Measurements from ENCODE around the gene SH3BGRL2. TPM values are rescaled to one million over a fixed set of nuclear protein-coding genes. Genes with fewer than 3 reads are reported as not detected.

Gene SH3BGRL2
- total RNA-seq, 2 experiments from 2014 or later = 0.25 TPM; not detected in 1

- no peaks in the 10 kb centered on the region for H3K9me2 ChIP-seq (ENCODE audit: insufficient read depth, low read length)
- H3K4me2 ChIP-seq (ENCODE audit: low read length) = no peak overlapping the region
- H3K79me2 ChIP-seq (ENCODE audit: insufficient read depth, low read depth, low read length) = no peaks in the 10 kb centered on the region
- POLR2A ChIA-PET = no interaction called here
- H3K4me1 ChIP-seq (ENCODE audit: insufficient read depth, low read length, poor library complexity, severe bottlenecking) = no peaks in the 10 kb centered on the region
- no peak overlapping the region for H2AFZ ChIP-seq (ENCODE audit: low read length)
- no peak for DNase-seq (ENCODE audit: low spot score)
- no peak for TF ChIP-seq EZH2phosphoT487 (IDR thresholded peaks at IDR 0.05; ENCODE audit: borderline replicate concordance, low read depth, low read length)
- no peak for TF ChIP-seq CTCF (conservative IDR thresholded peaks at IDR 0.05; ENCODE audit: low read length)
- intact Hi-C loops (cut with micrococcal nuclease; ENCODE audit: unreplicated experiment) = no loop called here
- CTCF ChIA-PET (ENCODE audit: unreplicated experiment) = no interaction called here
- no peak overlapping the region for H3K4me3 ChIP-seq (ENCODE audit: low read depth, low read length, poor library complexity, severe bottlenecking)
- no TSS peak for BruUV-seq (replicated peaks)
- no peaks in the 10 kb centered on the region for H3K36me3 ChIP-seq (ENCODE audit: insufficient read depth, low read length)
- no peak overlapping the region for H3K27ac ChIP-seq (ENCODE audit: low read depth, low read length, poor library complexity, severe bottlenecking)
- no peaks in the 10 kb centered on the region for H3K9me3 ChIP-seq (ENCODE audit: low read length)
- no peaks in the 10 kb centered on the region for H4K20me1 ChIP-seq (ENCODE audit: insufficient read depth, low read length)
Observed at GRCh38 chr6:79589701-79590100, 41.4 kb upstream of the SH3BGRL2 start.

- intact Hi-C loops (cut with micrococcal nuclease; ENCODE audit: unreplicated experiment) = no loop called here
- no peak for DNase-seq (ENCODE audit: low spot score)
- no peaks in the 10 kb centered on the region for H3K9me3 ChIP-seq (ENCODE audit: low read length)
- H2AFZ ChIP-seq (ENCODE audit: low read length) = no peak overlapping the region
- no TSS peak for BruUV-seq (replicated peaks)
- CTCF ChIA-PET (ENCODE audit: unreplicated experiment) = no interaction called here
- H3K4me2 ChIP-seq (ENCODE audit: low read length) = no peak overlapping the region
- H3K79me2 ChIP-seq (ENCODE audit: insufficient read depth, low read depth, low read length) = no peaks in the 10 kb centered on the region
- POLR2A ChIA-PET = no interaction called here
- no peaks in the 10 kb centered on the region for H3K9me2 ChIP-seq (ENCODE audit: insufficient read depth, low read length)
- no peaks in the 10 kb centered on the region for H4K20me1 ChIP-seq (ENCODE audit: insufficient read depth, low read length)
- no peaks in the 10 kb centered on the region for H3K4me1 ChIP-seq (ENCODE audit: insufficient read depth, low read length, poor library complexity, severe bottlenecking)
- no peak overlapping the region for H3K27ac ChIP-seq (ENCODE audit: low read depth, low read length, poor library complexity, severe bottlenecking)
- no peaks in the 10 kb centered on the region for H3K36me3 ChIP-seq (ENCODE audit: insufficient read depth, low read length)
- TF ChIP-seq EZH2phosphoT487 (IDR thresholded peaks at IDR 0.05; ENCODE audit: borderline replicate concordance, low read depth, low read length) (no peak), CTCF (conservative IDR thresholded peaks at IDR 0.05; ENCODE audit: low read length) (no peak)
- no peak overlapping the region for H3K4me3 ChIP-seq (ENCODE audit: low read depth, low read length, poor library complexity, severe bottlenecking)
Observed at GRCh38 chr6:79597155-79597554, 34.0 kb upstream of the SH3BGRL2 start.

DNA sequence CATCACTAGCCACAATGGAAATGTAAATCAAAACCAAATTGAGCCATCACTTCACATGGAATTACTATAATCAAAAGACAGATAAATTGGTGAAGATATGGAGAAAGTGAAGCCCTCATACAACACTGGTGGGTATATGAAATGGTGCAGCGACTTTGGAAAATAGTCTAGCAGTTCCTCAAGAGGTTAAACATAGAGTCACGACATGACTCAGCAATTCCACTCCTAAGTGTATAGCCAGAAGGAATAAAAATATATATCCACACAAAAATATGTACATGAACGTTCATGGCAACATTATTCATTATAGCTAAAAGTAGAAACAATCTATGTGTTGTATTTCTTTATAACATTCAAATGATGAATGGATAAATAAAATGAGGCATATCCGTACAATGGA, 33.1 kb upstream of the SH3BGRL2 start:
- H3K4me3 ChIP-seq (ENCODE audit: low read depth, low read length, poor library complexity, severe bottlenecking) = no peak overlapping the region
- ChIA-PET CTCF (ENCODE audit: unreplicated experiment) (no interaction called here), POLR2A (interaction anchor here (0.6 kb wide), 1 partner anchor 232 kb away, joined by 4 read pairs; no protein-coding TSS in a partner anchor)
- no peak overlapping the region for H3K4me2 ChIP-seq (ENCODE audit: low read length)
- BruUV-seq (replicated peaks) = no TSS peak
- intact Hi-C loops (cut with micrococcal nuclease; ENCODE audit: unreplicated experiment) = no loop called here
- no peak overlapping the region for H3K27ac ChIP-seq (ENCODE audit: low read depth, low read length, poor library complexity, severe bottlenecking)
- no peaks in the 10 kb centered on the region for H3K4me1 ChIP-seq (ENCODE audit: insufficient read depth, low read length, poor library complexity, severe bottlenecking)
- no peak for DNase-seq (ENCODE audit: low spot score)
- no peaks in the 10 kb centered on the region for H3K36me3 ChIP-seq (ENCODE audit: insufficient read depth, low read length)
- H4K20me1 ChIP-seq (ENCODE audit: insufficient read depth, low read length) = no peaks in the 10 kb centered on the region
- H2AFZ ChIP-seq (ENCODE audit: low read length) = no peak overlapping the region
- H3K9me2 ChIP-seq (ENCODE audit: insufficient read depth, low read length) = no peaks in the 10 kb centered on the region
- no peaks in the 10 kb centered on the region for H3K79me2 ChIP-seq (ENCODE audit: insufficient read depth, low read depth, low read length)
- TF ChIP-seq CTCF (conservative IDR thresholded peaks at IDR 0.05; ENCODE audit: low read length) (no peak), EZH2phosphoT487 (IDR thresholded peaks at IDR 0.05; ENCODE audit: borderline replicate concordance, low read depth, low read length) (no peak)
- H3K9me3 ChIP-seq (ENCODE audit: low read length) = no peaks in the 10 kb centered on the region

All from OCI-LY7 (cell line).